H9 (cell line): ENCODE measurements around the gene ZNF776. TPM values are rescaled to one million over a fixed set of nuclear protein-coding genes. Genes with fewer than 3 reads are reported as not detected.

Experiments used
- DNase-seq: peaks from one replicate; pipeline ENCODE4 v3.0.0-alpha.2; 2017
- H2AFZ ChIP-seq: one replicate; pipeline ENCODE4 v1.6.1; 2013; ENCODE audit warnings: mild to moderate bottlenecking, low read length, control low read depth, moderate library complexity
- H2AK5ac ChIP-seq: 2 replicates; pipeline ENCODE4 v1.6.1; 2013; ENCODE audit warnings: low read length, control low read depth, mixed read lengths; ENCODE audit not compliant: insufficient read length
- H2BK120ac ChIP-seq: one replicate; pipeline ENCODE4 v1.6.1; 2013; ENCODE audit warnings: low read depth, mild to moderate bottlenecking, low read length, control low read depth, inconsistent platforms; ENCODE audit not compliant: poor library complexity, severe bottlenecking
- H2BK12ac ChIP-seq: 2 replicates; pipeline ENCODE4 v1.6.1; 2013; ENCODE audit warnings: low read length, control low read depth, mixed read lengths, low read depth; ENCODE audit not compliant: insufficient read length
- H2BK15ac ChIP-seq: 2 replicates; pipeline ENCODE4 v1.6.1; 2013; ENCODE audit warnings: low read depth, low read length, control low read depth
- H2BK20ac ChIP-seq: one replicate; pipeline ENCODE4 v1.6.1; 2013; ENCODE audit warnings: low read depth, mild to moderate bottlenecking, low read length, control low read depth, inconsistent platforms; ENCODE audit not compliant: poor library complexity, severe bottlenecking
- H2BK5ac ChIP-seq: 2 replicates; pipeline ENCODE4 v1.6.1; 2013; ENCODE audit warnings: low read length, control low read depth, mixed read lengths; ENCODE audit not compliant: insufficient read length
- H3K14ac ChIP-seq: 2 replicates; pipeline ENCODE4 v1.6.1; 2013; ENCODE audit warnings: low read length, control low read depth; ENCODE audit not compliant: insufficient read depth
- H3K18ac ChIP-seq: 2 replicates; pipeline ENCODE4 v1.6.1; 2013; ENCODE audit warnings: low read depth, mild to moderate bottlenecking, mixed read lengths, low read length, control low read depth; ENCODE audit not compliant: insufficient read length
- H3K23ac ChIP-seq: 2 replicates; pipeline ENCODE4 v1.6.1; 2013; ENCODE audit warnings: low read length, control low read depth, mixed read lengths, low read depth; ENCODE audit not compliant: insufficient read length
- H3K23me2 ChIP-seq: 2 replicates; pipeline ENCODE4 v1.6.1; 2013; ENCODE audit warnings: low read depth, mild to moderate bottlenecking, mixed read lengths, low read length, control low read depth; ENCODE audit not compliant: insufficient read length, poor library complexity, severe bottlenecking
- H3K27ac ChIP-seq: 2 replicates; pipeline ENCODE4 v1.5.1; 2013; ENCODE audit warnings: low read length, control low read depth, mixed read lengths, low read depth; ENCODE audit not compliant: insufficient read length
- H3K27me3 ChIP-seq: 2 replicates; pipeline ENCODE4 v1.6.1; 2013; ENCODE audit warnings: low read length, control low read depth, inconsistent platforms; ENCODE audit not compliant: insufficient read depth
- H3K4ac ChIP-seq: 2 replicates; pipeline ENCODE4 v1.6.1; 2013; ENCODE audit warnings: low read depth, mild to moderate bottlenecking, control low read depth, inconsistent platforms, low read length, moderate library complexity
- H3K4me1 ChIP-seq: 2 replicates; pipeline ENCODE4 v1.6.1; 2013; ENCODE audit warnings: low read length, control low read depth, inconsistent platforms; ENCODE audit not compliant: insufficient read depth
- H3K4me2 ChIP-seq: 2 replicates; pipeline ENCODE4 v1.6.1; 2013; ENCODE audit warnings: low read length, control low read depth, mixed read lengths; ENCODE audit not compliant: insufficient read length, insufficient read depth
- H3K56ac ChIP-seq: 2 replicates; pipeline ENCODE4 v1.6.1; 2013; ENCODE audit warnings: low read depth, mild to moderate bottlenecking, mixed read lengths, low read length, control low read depth; ENCODE audit not compliant: insufficient read length
- H3K79me1 ChIP-seq: 2 replicates; pipeline ENCODE4 v1.6.1; 2013; ENCODE audit warnings: low read depth, mild to moderate bottlenecking, moderate library complexity, low read length, control low read depth, inconsistent platforms; ENCODE audit not compliant: insufficient read depth, poor library complexity, severe bottlenecking
- H3K79me2 ChIP-seq: 2 replicates; pipeline ENCODE4 v1.6.1; 2013; ENCODE audit warnings: low read length, control low read depth, inconsistent platforms; ENCODE audit not compliant: insufficient read depth
- H3K9ac ChIP-seq: 2 replicates; pipeline ENCODE4 v1.6.1; 2013; ENCODE audit warnings: low read length, control low read depth, mixed read lengths; ENCODE audit not compliant: insufficient read length; ENCODE audit errors: extremely low read depth
- H3K9me3 ChIP-seq: one replicate; pipeline ENCODE4 v1.6.1; 2013; ENCODE audit warnings: low read depth, low read length, inconsistent platforms; ENCODE audit not compliant: control insufficient read depth
- H3T11ph ChIP-seq: one replicate; pipeline ENCODE4 v1.6.1; 2013; ENCODE audit warnings: mild to moderate bottlenecking, low read length, control low read depth, inconsistent platforms
- H4K20me1 ChIP-seq: one replicate; pipeline ENCODE4 v1.6.1; 2013; ENCODE audit not compliant: control insufficient read depth, insufficient read length, insufficient read depth
- H4K5ac ChIP-seq: 2 replicates; pipeline ENCODE4 v1.6.1; 2013; ENCODE audit warnings: low read depth, mild to moderate bottlenecking, mixed read lengths, low read length, control low read depth; ENCODE audit not compliant: insufficient read length
- H4K8ac ChIP-seq: replicated peaks from 2 replicates; pipeline ENCODE4 v1.6.1; 2013; ENCODE audit warnings: low read length, control low read depth, mixed read lengths, low read depth; ENCODE audit not compliant: insufficient read length
- H4K91ac ChIP-seq: 2 replicates; pipeline ENCODE4 v1.6.1; 2013; ENCODE audit warnings: low read depth, mild to moderate bottlenecking, moderate library complexity, mixed read lengths, low read length, control low read depth; ENCODE audit not compliant: insufficient read length
- H3K27ac Mint-ChIP-seq, 3 experiments: 2 replicates in 2 of 3; 3 replicates in 1 of 3; pipeline ENCODE4 v1.8.0; 2020 to 2021; ENCODE audit warnings: mixed read lengths in 3 of 3, mild to moderate bottlenecking in 1 of 3, moderate library complexity in 1 of 3
- H3K27me3 Mint-ChIP-seq: 2 replicates; pipeline ENCODE4 v1.8.0; 2021; ENCODE audit warnings: low read depth, mild to moderate bottlenecking, moderate library complexity, mixed read lengths
- H3K36me3 Mint-ChIP-seq, 3 experiments: 2 replicates in 2 of 3; 3 replicates in 1 of 3; pipeline ENCODE4 v1.8.0; 2020 to 2021; ENCODE audit warnings: low read depth in 3 of 3, mixed read lengths in 3 of 3; ENCODE audit not compliant: insufficient read depth in 1 of 3
- H3K4me1 Mint-ChIP-seq, 2 experiments: 2 replicates each; pipeline ENCODE4 v1.8.0; 2020; ENCODE audit warnings: mixed read lengths in 2 of 2
- H3K4me3 Mint-ChIP-seq, 2 experiments: 2 replicates in 1 of 2; 3 replicates in 1 of 2; pipeline ENCODE4 v1.8.0; 2020 to 2021; ENCODE audit warnings: mild to moderate bottlenecking in 2 of 2, mixed read lengths in 2 of 2, moderate library complexity in 1 of 2
- H3K9me3 Mint-ChIP-seq, 2 experiments: 2 replicates in 1 of 2; 3 replicates in 1 of 2; pipeline ENCODE4 v1.8.0; 2020; ENCODE audit warnings: mild to moderate bottlenecking in 2 of 2, mixed read lengths in 2 of 2, moderate library complexity in 1 of 2
- WGBS: extraction: QIAGEN DNeasy Blood & Tissue Kit; methylation state at CpG from one replicate; pipeline ENCODE4 v1.1.7; 2013; ENCODE audit warnings: missing lambda C conversion rate, low lambda C conversion rate, mixed read lengths; ENCODE audit not compliant: insufficient read length; ENCODE audit errors: extremely low coverage; 5-methylcytosine and 5-hydroxymethylcytosine counted together
- total RNA-seq: library from RNA; stranded (reverse); gene quantifications from 2 replicates; pipeline ENCODE4 v1.2.1, GENCODE V29; 2021
- TF ChIP-seq, protein P1 (sequence below): fragments of 200-600 bp; sonication (generic); conservative IDR thresholded peaks from 3 replicates; pipeline ENCODE4 v1.8.0; 2021; ENCODE audit warnings: antibody characterized with exemption, mild to moderate bottlenecking

Gene ZNF776
- total RNA-seq, 1 experiment from 2014 or later, result 19.7 TPM

DNA sequence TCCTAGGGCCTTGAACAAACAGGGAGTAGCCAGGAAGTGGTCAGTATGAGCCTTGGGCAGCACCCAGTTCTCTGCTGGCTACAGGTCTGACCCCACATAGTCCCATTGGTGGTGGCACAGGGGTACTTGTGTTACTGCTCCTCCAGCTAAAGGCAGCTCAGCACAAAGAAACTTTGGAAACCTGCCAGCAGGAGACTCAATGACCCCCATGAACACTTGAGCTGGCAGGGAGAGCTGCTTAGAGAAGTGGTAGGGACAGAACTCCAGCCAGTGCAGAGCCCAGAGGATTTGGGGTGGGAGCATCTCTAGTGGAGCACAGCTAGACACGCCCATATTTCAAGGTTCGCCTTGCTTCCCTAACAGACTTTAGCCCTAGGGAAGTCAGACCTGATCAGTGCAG lies 12.5 kb downstream of the ZNF776 start:
- H3K79me2 ChIP-seq, result no peaks in the 10 kb centered on the region
- H3K4me3 Mint-ChIP-seq, result no peak overlapping the region
- H3T11ph ChIP-seq, result no peak overlapping the region
- no peak overlapping the region for H4K91ac ChIP-seq
- H2BK5ac ChIP-seq, result no peak overlapping the region
- no peaks in the 10 kb centered on the region for H3K4me1 Mint-ChIP-seq
- H3K79me1 ChIP-seq, result no peaks in the 10 kb centered on the region
- peaks cover 0 to 3% of the 10 kb centered on the region in 2 experiments; a peak in 1 of 5 replicates for H3K9me3 Mint-ChIP-seq
- H3K18ac ChIP-seq, result no peak overlapping the region
- no peaks in the 10 kb centered on the region for H3K9me3 ChIP-seq
- no CpG with 5 or more reads among the region's 2 CpGs for WGBS
- no peak overlapping the region for H2AK5ac ChIP-seq
- no peak overlapping the region for H3K23ac ChIP-seq
- H2AFZ ChIP-seq, result no peak overlapping the region
- H3K27me3 Mint-ChIP-seq, result no peaks in the 10 kb centered on the region
- H2BK15ac ChIP-seq, result no peak overlapping the region
- H2BK12ac ChIP-seq, result no peak overlapping the region
- DNase-seq, result no peak
- no peak overlapping the region for H2BK20ac ChIP-seq
- no peaks in the 10 kb centered on the region for H4K20me1 ChIP-seq
- H3K4ac ChIP-seq, result no peak overlapping the region
- H3K27me3 ChIP-seq, result no peaks in the 10 kb centered on the region
- no peak overlapping the region for H3K4me2 ChIP-seq
- H4K8ac ChIP-seq, result no peak overlapping the region
- H3K4me1 ChIP-seq, result no peaks in the 10 kb centered on the region
- H2BK120ac ChIP-seq, result no peak overlapping the region
- H3K36me3 Mint-ChIP-seq, result peaks cover 50 to 82% (median 73%) of the 10 kb centered on the region in 3 experiments
- no peak overlapping the region for H4K5ac ChIP-seq
- TF ChIP-seq, protein P1, sequence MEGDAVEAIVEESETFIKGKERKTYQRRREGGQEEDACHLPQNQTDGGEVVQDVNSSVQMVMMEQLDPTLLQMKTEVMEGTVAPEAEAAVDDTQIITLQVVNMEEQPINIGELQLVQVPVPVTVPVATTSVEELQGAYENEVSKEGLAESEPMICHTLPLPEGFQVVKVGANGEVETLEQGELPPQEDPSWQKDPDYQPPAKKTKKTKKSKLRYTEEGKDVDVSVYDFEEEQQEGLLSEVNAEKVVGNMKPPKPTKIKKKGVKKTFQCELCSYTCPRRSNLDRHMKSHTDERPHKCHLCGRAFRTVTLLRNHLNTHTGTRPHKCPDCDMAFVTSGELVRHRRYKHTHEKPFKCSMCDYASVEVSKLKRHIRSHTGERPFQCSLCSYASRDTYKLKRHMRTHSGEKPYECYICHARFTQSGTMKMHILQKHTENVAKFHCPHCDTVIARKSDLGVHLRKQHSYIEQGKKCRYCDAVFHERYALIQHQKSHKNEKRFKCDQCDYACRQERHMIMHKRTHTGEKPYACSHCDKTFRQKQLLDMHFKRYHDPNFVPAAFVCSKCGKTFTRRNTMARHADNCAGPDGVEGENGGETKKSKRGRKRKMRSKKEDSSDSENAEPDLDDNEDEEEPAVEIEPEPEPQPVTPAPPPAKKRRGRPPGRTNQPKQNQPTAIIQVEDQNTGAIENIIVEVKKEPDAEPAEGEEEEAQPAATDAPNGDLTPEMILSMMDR, result no peak
- no peak overlapping the region for H3K14ac ChIP-seq
- no peak overlapping the region for H3K9ac ChIP-seq
- H3K56ac ChIP-seq, result no peak overlapping the region
- no peak overlapping the region for H3K27ac ChIP-seq
- no peaks in the 10 kb centered on the region for H3K23me2 ChIP-seq
- H3K27ac Mint-ChIP-seq, result no peak overlapping the region
